ENCODE measurements around the gene CCNC.

The CCNC gene

GRCh38 chr6:99568103-99568933 is at the start of gene CCNC:
Gene CCNC, minus strand, starts transcription at chr6:99568660. Its CDS starts 133 bp downstream, at chr6:99568527.
- Mint-ChIP-seq H3K9me3 (ENCODE audit: low read depth) (no peaks in the 10 kb centered on the region), H3K4me3 (peak within 1 kb of the TSS; percentile 100), H3K4me1 (ENCODE audit: low read depth) (peaks cover 36% of the 10 kb centered on the region), H3K36me3 (no peaks in the 10 kb centered on the region), H3K27me3 (no peaks in the 10 kb centered on the region), H3K27ac (peak within 1 kb of the TSS; percentile 96)

GRCh38 chr6:99617131-99617530 is 48.7 kb upstream of the CCNC start:
- Mint-ChIP-seq H3K36me3 (no peaks in the 10 kb centered on the region), H3K27ac (no peak overlapping the region), H3K27me3 (peaks cover 61% of the 10 kb centered on the region), H3K4me3 (no peak overlapping the region), H3K4me1 (ENCODE audit: low read depth) (peaks cover 9% of the 10 kb centered on the region), H3K9me3 (ENCODE audit: low read depth) (no peaks in the 10 kb centered on the region)

GRCh38 chr6:99614430-99615186 is 46.1 kb upstream of the CCNC start:
- Mint-ChIP-seq H3K36me3 (no peaks in the 10 kb centered on the region), H3K4me3 (peak overlapping the region; percentile 71), H3K4me1 (ENCODE audit: low read depth) (peaks cover 30% of the 10 kb centered on the region), H3K27ac (no peak overlapping the region), H3K9me3 (ENCODE audit: low read depth) (no peaks in the 10 kb centered on the region), H3K27me3 (peaks cover 60% of the 10 kb centered on the region)

GRCh38 chr6:99613705-99614429 is 45.4 kb upstream of the CCNC start:
- Mint-ChIP-seq H3K27ac (no peak overlapping the region), H3K9me3 (ENCODE audit: low read depth) (no peaks in the 10 kb centered on the region), H3K36me3 (no peaks in the 10 kb centered on the region), H3K27me3 (peaks cover 65% of the 10 kb centered on the region), H3K4me3 (peak overlapping the region; percentile 71), H3K4me1 (ENCODE audit: low read depth) (peaks cover 35% of the 10 kb centered on the region)

GRCh38 chr6:99613409-99613704 is 44.9 kb upstream of the CCNC start:
- no peak overlapping the region for H3K4me3 Mint-ChIP-seq
- H3K36me3 Mint-ChIP-seq = no peaks in the 10 kb centered on the region
- no peak overlapping the region for H3K27ac Mint-ChIP-seq
- H3K27me3 Mint-ChIP-seq = peaks cover 67% of the 10 kb centered on the region
- H3K4me1 Mint-ChIP-seq (ENCODE audit: low read depth) = peaks cover 36% of the 10 kb centered on the region
- no peaks in the 10 kb centered on the region for H3K9me3 Mint-ChIP-seq (ENCODE audit: low read depth)

- Mint-ChIP-seq H3K9me3 (ENCODE audit: low read depth) (no peaks in the 10 kb centered on the region), H3K36me3 (no peaks in the 10 kb centered on the region), H3K27ac (no peak overlapping the region), H3K27me3 (peaks cover 66% of the 10 kb centered on the region), H3K4me3 (peak overlapping the region; percentile 30), H3K4me1 (ENCODE audit: low read depth) (peaks cover 36% of the 10 kb centered on the region)
These were observed 44.3 kb upstream of the CCNC start for GRCh38 chr6:99612551-99613408.

GRCh38 chr6:99611148-99611547 is 42.7 kb upstream of the CCNC start:
- Mint-ChIP-seq H3K4me3 (peak overlapping the region; percentile 7), H3K27ac (no peak overlapping the region), H3K9me3 (ENCODE audit: low read depth) (peaks cover 2% of the 10 kb centered on the region), H3K27me3 (peaks cover 63% of the 10 kb centered on the region), H3K4me1 (ENCODE audit: low read depth) (peaks cover 38% of the 10 kb centered on the region), H3K36me3 (no peaks in the 10 kb centered on the region)

- Mint-ChIP-seq H3K9me3 (ENCODE audit: low read depth) (peaks cover 3% of the 10 kb centered on the region), H3K27me3 (peaks cover 60% of the 10 kb centered on the region), H3K4me1 (ENCODE audit: low read depth) (peaks cover 38% of the 10 kb centered on the region), H3K4me3 (no peak overlapping the region), H3K36me3 (no peaks in the 10 kb centered on the region), H3K27ac (no peak overlapping the region)
These were observed 41.5 kb upstream of the CCNC start for GRCh38 chr6:99609905-99610489.

GRCh38 chr6:99608886-99609482 is 40.5 kb upstream of the CCNC start:
- peaks cover 3% of the 10 kb centered on the region for H3K9me3 Mint-ChIP-seq (ENCODE audit: low read depth)
- peaks cover 40% of the 10 kb centered on the region for H3K4me1 Mint-ChIP-seq (ENCODE audit: low read depth)
- H3K4me3 Mint-ChIP-seq = no peak overlapping the region
- H3K36me3 Mint-ChIP-seq = no peaks in the 10 kb centered on the region
- peak overlapping the region; percentile 3 for H3K27ac Mint-ChIP-seq
- peaks cover 61% of the 10 kb centered on the region for H3K27me3 Mint-ChIP-seq

GRCh38 chr6:99608059-99608885 is 39.8 kb upstream of the CCNC start:
- peaks cover 3% of the 10 kb centered on the region for H3K9me3 Mint-ChIP-seq (ENCODE audit: low read depth)
- H3K27ac Mint-ChIP-seq = peak overlapping the region; percentile 46
- no peaks in the 10 kb centered on the region for H3K36me3 Mint-ChIP-seq
- H3K4me1 Mint-ChIP-seq (ENCODE audit: low read depth) = peaks cover 47% of the 10 kb centered on the region
- peaks cover 61% of the 10 kb centered on the region for H3K27me3 Mint-ChIP-seq
- no peak overlapping the region for H3K4me3 Mint-ChIP-seq

GRCh38 chr6:99607416-99608036 is 39.1 kb upstream of the CCNC start:
- peaks cover 52% of the 10 kb centered on the region for H3K4me1 Mint-ChIP-seq (ENCODE audit: low read depth)
- H3K4me3 Mint-ChIP-seq = no peak overlapping the region
- no peak overlapping the region for H3K27ac Mint-ChIP-seq

GRCh38 chr6:99606656-99607415 is 38.4 kb upstream of the CCNC start, which contains the start of gene PRDM13:
Gene PRDM13, plus strand, starts transcription at chr6:99606833. Its CDS starts 202 bp downstream, at chr6:99607035.
- peaks cover 64% of the 10 kb centered on the region for H3K27me3 Mint-ChIP-seq
- no peak within 1 kb of the TSS for H3K27ac Mint-ChIP-seq
- H3K9me3 Mint-ChIP-seq (ENCODE audit: low read depth) = peaks cover 3% of the 10 kb centered on the region
- peaks cover 54% of the 10 kb centered on the region for H3K4me1 Mint-ChIP-seq (ENCODE audit: low read depth)
- H3K4me3 Mint-ChIP-seq = no peak within 1 kb of the TSS
- no peaks in the 10 kb centered on the region for H3K36me3 Mint-ChIP-seq

More at GRCh38 chr6:99607416-99608036, 39.1 kb upstream of the CCNC start:
- Mint-ChIP-seq H3K36me3 (no peaks in the 10 kb centered on the region), H3K9me3 (ENCODE audit: low read depth) (peaks cover 3% of the 10 kb centered on the region), H3K27me3 (peaks cover 62% of the 10 kb centered on the region)

Measured in activated naive CD8-positive, alpha-beta T cell (primary cell).